ENCODE measurements around the gene HSPA13.
"Not testable (repeated sequence)": the region's sequence is repeated elsewhere in the genome, so short reads cannot be mapped to it uniquely, and the experiment has no call there.

The HSPA13 gene, protein sequence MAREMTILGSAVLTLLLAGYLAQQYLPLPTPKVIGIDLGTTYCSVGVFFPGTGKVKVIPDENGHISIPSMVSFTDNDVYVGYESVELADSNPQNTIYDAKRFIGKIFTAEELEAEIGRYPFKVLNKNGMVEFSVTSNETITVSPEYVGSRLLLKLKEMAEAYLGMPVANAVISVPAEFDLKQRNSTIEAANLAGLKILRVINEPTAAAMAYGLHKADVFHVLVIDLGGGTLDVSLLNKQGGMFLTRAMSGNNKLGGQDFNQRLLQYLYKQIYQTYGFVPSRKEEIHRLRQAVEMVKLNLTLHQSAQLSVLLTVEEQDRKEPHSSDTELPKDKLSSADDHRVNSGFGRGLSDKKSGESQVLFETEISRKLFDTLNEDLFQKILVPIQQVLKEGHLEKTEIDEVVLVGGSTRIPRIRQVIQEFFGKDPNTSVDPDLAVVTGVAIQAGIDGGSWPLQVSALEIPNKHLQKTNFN

GRCh38 chr21:14382835-14383595, at the start of gene HSPA13:
HSPA13 (minus strand) TSS chr21:14383146; CDS start chr21:14383119, 27 bp downstream.
- peak; percentile 97 for DNase-seq

GRCh38 chr21:14418920-14419319, 36.0 kb upstream of the HSPA13 start:
- DNase-seq = no peak

DNA sequence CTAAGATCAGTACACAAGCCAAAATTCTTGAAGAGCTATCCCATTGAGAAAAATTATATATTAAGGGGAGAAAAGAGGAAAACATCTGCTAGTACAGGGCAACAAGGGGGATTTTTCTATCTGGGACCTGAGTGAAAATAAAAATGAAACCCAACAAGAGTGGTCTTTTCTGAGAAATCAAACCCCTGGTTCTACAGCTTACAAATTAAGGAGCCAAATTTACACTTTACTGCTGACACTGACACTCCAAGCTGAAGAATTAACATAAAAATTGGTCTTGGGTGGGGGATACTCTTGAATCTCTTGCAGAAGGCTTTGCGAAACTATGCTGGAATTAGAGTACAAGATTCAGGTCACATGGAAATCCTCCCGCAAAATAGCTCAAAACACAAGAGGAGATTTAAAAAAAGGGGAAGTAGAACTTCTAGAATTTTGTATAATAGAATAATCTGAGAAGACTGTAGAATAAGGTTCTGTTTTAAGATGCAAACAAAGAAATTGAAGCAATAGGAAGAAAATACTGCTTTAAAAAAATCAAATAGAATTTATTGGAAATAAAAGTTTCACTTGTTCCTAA, 32.1 kb upstream of the HSPA13 start:
- DNase-seq = no peak

DNA sequence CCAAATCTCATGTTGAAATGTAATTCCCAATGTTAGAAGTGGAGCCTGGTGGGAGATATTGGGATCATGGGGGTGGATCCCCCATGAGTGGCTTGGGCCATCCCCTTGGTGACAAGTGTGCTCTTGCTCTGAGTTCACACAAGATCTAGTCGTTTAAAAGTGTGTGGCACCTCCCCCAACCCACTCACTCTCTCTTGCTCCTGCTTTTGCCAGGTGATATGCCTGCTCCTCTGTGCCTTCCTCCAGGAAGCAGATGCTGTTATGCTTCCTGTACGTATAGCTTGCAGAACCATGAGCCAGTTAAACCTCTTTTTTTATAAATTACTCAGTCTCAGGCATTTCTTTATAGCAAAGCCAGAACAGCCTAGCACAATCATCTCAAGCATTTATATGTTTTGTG, 23.0 kb upstream of the HSPA13 start:
- no peak for DNase-seq

DNA sequence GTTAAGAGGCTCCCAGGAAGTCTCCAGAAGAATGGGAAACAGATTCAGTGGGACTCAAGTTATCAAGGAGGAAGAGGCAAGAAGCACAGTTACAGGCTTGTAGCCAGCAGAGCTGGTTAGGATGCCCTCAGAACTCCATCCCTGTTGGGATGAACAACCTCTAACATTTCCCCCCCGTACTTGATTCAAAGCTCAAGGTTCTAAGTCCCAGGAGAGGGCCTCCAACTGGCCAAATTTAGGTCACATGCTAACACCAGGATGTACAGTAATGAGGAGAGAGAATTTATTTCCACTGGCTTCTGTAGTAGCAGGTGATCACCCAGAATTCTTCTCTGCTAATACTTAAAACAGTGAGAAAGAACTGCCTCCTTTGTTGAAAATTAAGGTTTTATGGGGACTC, 22.3 kb upstream of the HSPA13 start:
- DNase-seq = no peak

- no peak for DNase-seq
Measured at GRCh38 chr21:14403681-14404318, 20.9 kb upstream of the HSPA13 start.

DNA sequence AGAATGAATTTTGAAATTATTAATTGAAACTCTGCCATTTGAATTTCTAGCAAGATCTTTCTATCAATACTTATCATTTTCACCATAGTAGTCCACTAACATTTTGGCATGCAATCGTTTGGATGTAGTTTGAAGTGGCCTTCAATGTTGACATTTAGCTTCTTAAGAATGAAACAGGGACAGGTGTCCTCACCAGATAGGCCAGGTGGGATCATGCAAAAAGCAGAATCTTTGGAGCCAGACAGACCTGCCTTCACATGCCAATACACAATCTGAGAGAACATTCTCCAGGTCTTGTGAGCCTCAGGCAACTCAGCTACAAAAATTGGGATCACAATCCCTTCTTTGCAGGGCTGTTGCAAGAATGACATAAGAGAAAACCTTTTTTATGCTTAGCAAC, 18.3 kb upstream of the HSPA13 start:
- no peak for DNase-seq

GRCh38 chr21:14388282-14388681, 5.3 kb upstream of the HSPA13 start:
- DNase-seq = no peak

DNA sequence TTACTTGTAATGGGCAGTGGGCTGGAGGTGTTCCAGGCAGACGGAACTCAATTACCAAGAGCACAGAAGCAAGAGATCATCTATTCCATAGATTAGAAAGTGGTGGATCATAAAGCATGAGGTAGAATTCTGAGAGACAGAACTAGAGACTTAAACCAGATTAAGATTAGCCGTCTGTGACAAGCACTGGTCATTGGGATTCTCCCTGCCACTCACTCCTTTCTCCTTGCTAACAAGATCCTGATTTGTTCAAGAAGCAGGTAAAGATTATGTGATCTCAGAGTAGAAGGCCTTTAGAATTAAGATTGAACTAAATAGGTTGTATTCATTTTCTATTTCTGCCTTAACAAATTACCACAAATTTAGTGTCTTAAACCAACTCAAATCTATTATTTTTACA, 1.5 kb upstream of the HSPA13 start:
- no peak for DNase-seq

DNA sequence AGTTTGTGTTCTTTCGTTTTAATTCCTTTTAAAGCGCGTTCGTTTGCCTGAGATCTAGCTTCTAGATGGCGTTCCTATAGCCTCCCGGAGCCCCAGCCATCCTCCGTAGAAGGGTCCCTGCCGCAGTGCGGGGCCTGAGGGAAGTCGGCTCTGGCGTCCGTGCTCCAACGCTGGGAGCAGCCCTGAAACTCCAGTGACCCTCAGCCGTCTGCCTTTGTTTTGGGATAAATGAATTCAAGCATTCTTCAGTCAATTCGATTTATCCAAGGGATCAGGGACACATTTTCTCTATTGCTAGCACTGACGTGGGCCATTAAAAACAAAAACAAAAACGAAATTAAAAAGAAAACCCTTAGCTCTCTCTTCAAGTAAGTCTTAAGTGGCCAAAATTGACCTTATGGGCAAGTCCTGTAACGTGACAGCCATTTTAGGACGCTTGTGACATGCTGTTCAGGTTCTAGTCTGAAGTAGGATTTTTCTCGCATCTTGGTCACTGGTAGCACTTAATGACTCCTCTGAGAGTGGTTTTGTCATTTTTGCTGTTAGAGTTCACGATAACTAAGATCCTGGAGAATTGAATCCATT, 742 bp upstream of the HSPA13 start:
- DNase-seq = no peak

- DNase-seq = no peak
Measured at GRCh38 chr21:14382486-14382834, 486 bp downstream of the HSPA13 start.

- no peak for DNase-seq
Measured at GRCh38 chr21:14376854-14377253, 6.1 kb downstream of the HSPA13 start.

DNA sequence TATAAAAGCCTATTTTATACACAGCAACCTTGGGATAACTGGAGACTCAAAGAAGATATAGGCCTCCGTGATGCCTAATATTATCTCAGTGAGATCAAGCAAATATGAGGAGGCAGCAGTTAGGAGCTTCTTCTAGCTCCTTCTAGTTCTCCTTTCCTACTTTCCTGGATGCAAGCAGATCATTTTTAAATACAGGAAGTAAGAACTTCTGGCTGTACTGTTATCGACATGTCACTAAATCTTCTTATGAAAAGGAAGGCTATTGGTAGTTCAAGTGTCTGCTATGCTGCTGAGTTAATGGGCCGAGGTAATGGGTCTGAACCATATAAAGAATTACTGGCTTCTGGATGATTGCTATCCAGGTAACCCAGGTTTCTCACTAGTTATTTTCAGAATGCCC, 15.9 kb downstream of the HSPA13 start:
- no peak for DNase-seq

DNA sequence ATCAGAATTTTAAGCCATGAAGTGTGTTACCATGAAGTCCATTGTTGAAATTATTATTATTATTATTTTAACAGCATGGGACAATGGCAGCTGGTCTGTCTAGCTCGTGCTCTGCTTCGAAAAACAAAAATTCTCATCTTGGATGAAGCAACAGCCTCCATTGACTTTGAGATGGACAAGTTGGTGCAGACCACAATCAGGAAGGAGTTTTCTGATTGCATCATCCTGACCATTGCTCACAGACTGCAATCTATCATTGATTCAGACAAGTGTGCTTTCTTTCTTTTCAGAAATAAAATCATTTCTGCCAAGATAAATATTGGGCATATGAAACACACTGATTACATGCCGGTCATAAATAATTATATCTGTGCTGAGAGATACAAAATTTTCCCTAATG, 21.0 kb downstream of the HSPA13 start:
- DNase-seq = no peak

DNA sequence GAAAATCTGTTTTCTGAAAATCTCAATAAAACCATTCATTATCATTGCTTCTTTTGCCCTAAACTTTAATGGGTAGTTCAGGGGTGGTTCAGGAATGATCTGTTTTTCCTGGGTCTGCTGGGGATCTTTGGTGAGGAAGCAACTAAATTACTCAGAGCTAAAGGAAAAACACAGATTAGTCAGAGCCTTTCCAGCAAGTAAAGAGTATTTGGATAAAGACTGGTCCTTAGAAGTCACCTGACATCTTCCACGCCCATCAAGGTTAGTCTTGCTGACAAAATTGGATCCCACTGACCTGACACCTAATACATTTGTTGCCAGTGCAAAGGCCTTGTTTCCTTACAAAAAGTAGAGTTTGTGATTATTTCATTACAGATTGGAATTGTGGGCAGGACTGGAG, 24.2 kb downstream of the HSPA13 start:
- no peak for DNase-seq

DNA sequence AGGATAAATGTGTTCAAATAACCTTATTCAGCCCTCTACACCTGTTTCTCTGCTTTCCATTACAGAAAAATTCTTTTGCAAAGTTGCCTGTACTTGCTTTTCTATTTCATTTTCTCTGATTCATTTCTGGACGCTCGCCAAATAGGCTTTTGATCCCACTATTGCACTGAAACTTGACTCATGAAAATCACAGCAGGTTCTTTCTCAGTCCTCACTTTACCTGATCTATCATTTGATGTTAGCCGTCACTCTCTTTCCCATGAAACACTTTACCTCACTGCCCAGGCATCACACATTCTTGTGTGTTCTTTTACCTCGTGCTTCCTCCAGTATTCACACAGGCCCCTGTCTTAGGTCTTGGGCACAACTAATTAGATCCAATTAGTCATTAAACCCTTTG, 26.2 kb downstream of the HSPA13 start:
- no peak for DNase-seq

GRCh38 chr21:14354515-14354914, 28.4 kb downstream of the HSPA13 start:
- DNase-seq = no peak

DNA sequence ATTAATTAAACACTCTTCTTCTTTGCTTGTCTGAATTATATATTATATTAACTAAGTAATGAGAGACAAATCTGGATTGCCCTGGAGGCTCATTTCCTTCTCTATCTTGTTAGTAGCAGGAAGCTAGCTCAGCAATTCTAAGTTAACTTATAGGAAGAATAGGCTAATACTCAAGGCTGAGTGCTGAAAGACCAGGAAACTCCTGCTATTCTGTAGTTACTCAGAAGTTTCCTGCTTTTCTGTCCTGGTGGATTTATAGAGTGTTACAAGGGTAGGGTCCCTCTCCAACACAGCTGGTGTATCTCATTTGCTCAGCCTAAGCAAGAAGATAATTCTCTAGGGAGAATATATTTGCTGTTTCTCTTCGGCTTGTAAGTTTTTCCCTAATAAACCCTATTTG, 29.2 kb downstream of the HSPA13 start:
- DNase-seq = no peak

DNA sequence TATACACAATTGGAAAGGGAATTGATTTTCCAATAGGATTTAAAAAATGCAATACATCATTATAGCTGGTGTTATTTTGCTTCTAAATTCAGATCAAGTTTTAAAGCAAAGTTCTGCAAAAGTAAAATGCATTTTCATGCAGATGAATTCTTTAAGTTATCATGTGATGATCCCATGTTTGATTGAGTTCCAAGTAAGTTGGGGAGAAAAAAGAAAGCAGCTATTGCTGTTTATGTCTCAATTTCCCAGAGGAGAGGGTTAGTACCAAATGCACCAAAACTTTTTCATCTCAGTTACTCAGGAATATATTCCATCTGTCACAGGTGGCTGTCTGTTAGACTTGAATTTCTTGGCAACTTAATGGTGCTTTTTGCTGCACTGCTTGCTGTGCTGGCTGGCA, 29.7 kb downstream of the HSPA13 start:
- DNase-seq = no peak

DNA sequence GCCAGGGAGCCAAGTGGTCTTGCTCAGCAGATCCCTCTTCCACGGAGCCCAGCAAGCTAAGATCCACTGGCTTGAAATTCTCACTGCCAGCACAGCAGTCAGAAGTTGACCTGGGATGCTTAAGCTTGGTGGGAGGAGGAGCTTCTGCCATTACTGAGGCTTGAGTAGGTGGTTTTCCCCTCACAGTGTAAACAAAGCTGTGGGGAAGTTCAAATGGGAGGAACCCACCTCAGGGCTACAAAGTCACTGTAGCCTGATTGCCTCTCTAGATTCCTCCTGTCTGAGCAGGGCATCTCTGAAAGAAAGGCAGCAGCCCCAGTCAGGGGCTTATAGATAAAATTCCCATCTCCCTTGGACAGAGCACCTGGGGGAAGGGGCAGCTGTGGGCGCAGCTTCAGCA, 55.6 kb downstream of the HSPA13 start:
- DNase-seq = not testable (repeated sequence)

DNA sequence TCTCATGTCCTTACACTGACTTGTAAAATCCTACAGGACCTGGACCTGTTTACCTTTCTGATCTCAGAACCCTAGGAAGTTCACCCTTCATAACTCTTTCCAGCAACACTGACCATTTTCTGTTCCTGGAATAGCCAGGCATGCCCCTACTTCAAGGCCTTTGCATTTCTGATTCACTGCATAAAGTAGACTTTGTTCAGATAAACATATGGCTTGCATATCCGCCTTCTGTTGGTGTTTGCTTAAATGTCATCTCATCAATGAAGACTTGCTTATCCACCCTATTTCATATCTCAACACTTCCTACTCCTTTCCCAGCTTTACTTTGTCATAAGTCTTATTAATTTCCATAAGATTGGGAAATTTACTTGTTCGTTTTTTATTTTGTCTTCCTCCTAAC, 57.4 kb downstream of the HSPA13 start:
- no peak for DNase-seq

Data from activated T-cell treated with anti-CD3 and anti-CD28 coated beads, Interleukin-2, amount 50 U/mL, for 1 hour (primary cell).